ENCODE data around the gene RANBP3. TPM values are rescaled to one million over a fixed set of nuclear protein-coding genes. Genes with fewer than 3 reads are reported as not detected.
"Not testable (repeated sequence)": the region's sequence is repeated elsewhere in the genome, so short reads cannot be mapped to it uniquely, and the experiment has no call there.

Gene RANBP3
- total and polyA plus RNA-seq, 4 donors: 33.6 to 67.7 (median 54.9) TPM

DNA sequence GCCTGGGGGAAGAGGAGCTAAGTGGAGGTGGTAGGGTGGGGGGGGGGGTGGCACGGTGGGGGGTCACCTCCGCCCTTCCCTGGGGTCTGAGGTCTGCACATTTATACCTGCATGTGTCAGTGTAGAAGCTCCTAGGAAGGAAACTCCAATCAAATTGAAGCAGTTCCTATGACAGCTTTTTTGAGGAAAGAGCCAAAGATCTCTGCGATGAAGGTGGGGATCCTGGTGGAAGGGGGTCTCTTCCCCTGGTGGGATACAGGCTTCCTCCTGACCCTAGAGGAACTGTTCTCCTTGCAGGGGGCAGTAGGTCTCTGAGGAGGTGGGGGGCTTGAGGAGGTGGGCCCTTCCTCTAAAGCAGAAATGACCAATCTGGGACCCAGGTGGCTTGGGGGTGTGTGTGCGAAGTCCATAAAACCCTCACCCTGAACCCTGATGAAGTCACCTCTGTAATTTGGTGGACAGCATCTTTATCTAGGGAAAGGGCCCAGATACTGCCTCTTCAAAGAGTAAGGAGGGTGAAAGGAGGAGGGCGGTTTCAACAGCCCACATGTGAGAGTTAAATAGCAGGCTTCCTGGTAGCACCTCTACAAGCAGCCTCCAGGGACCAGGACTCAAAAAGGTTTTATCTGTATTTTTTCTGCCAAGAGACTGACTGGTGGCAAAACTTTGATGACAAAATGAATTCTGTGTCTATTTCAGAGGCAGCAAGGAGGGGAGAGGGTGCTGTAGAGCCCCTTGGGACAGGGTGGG is 12.9 kb downstream of the RANBP3 start:
- ATAC-seq (ENCODE audit: insufficient read depth, low FRiP score) (no peak), DNase-seq (no peak)
- no peak overlapping the region for H3K4me3 ChIP-seq
- H3K27me3 ChIP-seq (ENCODE audit: control insufficient read depth in 3 of 3, insufficient read depth in 3 of 3, low read length in 2 of 3): no peaks in the 10 kb centered on the region
- H3K9ac ChIP-seq (ENCODE audit: insufficient read depth in 1 of 2, low read length in 2 of 2): no peak overlapping the region
- no peaks in the 10 kb centered on the region for H3K36me3 ChIP-seq (ENCODE audit: control insufficient read depth in 4 of 4, insufficient read depth in 4 of 4, low read length in 4 of 4)
- H3K27ac ChIP-seq (ENCODE audit: low read depth in 1 of 2, low read length in 1 of 2): peak overlapping the region; percentile 4 to 45
- peaks cover 44 to 64% (median 54%) of the 10 kb centered on the region in 5 donors for H3K4me1 ChIP-seq (ENCODE audit: control insufficient read depth in 5 of 5, insufficient read depth in 5 of 5, low read length in 5 of 5)
- 85 to 88% methylated on average over 4 to 5 of the region's 5 CpGs for WGBS, 2 donors
- no peaks in the 10 kb centered on the region for H3K9me3 ChIP-seq (ENCODE audit: control insufficient read depth in 4 of 4, insufficient read depth in 3 of 4, low read length in 3 of 4)
- TF ChIP-seq, protein P1, sequence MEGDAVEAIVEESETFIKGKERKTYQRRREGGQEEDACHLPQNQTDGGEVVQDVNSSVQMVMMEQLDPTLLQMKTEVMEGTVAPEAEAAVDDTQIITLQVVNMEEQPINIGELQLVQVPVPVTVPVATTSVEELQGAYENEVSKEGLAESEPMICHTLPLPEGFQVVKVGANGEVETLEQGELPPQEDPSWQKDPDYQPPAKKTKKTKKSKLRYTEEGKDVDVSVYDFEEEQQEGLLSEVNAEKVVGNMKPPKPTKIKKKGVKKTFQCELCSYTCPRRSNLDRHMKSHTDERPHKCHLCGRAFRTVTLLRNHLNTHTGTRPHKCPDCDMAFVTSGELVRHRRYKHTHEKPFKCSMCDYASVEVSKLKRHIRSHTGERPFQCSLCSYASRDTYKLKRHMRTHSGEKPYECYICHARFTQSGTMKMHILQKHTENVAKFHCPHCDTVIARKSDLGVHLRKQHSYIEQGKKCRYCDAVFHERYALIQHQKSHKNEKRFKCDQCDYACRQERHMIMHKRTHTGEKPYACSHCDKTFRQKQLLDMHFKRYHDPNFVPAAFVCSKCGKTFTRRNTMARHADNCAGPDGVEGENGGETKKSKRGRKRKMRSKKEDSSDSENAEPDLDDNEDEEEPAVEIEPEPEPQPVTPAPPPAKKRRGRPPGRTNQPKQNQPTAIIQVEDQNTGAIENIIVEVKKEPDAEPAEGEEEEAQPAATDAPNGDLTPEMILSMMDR (IDR thresholded peaks at IDR 0.05; ENCODE audit: control extremely low read depth, extremely low read depth): no peak

DNA sequence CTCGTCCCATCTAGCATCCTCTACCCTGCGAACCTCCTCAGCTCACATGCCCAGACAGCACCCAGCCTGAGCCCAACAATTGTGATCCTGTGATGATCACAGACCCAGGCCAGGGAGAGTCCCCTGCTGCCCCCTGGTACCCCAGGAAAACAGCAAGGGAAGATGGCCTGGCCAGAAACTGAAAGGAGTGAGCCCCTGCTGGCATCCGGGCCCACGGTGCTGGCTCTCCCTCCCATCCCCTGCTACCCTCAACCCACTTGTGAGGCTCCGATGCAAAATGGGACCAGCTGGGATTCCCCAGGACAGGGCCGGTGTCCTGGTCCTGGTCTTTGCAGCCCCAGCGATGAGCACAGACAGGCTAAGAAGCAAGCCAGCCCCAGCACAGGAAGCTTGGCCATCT is 14.1 kb downstream of the RANBP3 start:
- TF ChIP-seq, protein P1 (IDR thresholded peaks at IDR 0.05; ENCODE audit: control extremely low read depth, extremely low read depth): no peak
- Histone ChIP-seq H3K9me3 (ENCODE audit: control insufficient read depth in 4 of 4, insufficient read depth in 3 of 4, low read length in 3 of 4) (no peaks in the 10 kb centered on the region), H3K9ac (ENCODE audit: insufficient read depth in 1 of 2, low read length in 2 of 2) (no peak overlapping the region), H3K4me1 (ENCODE audit: control insufficient read depth in 5 of 5, insufficient read depth in 5 of 5, low read length in 5 of 5) (peaks cover 41 to 74% (median 64%) of the 10 kb centered on the region in 5 donors), H3K36me3 (ENCODE audit: control insufficient read depth in 4 of 4, insufficient read depth in 4 of 4, low read length in 4 of 4) (no peaks in the 10 kb centered on the region), H3K27me3 (ENCODE audit: control insufficient read depth in 3 of 3, insufficient read depth in 3 of 3, low read length in 2 of 3) (no peaks in the 10 kb centered on the region), H3K27ac (ENCODE audit: low read depth in 1 of 2, low read length in 1 of 2) (peak overlapping the region; percentile 17 to 42), H3K4me3 (no peak overlapping the region)
- no peak for DNase-seq
- ATAC-seq (ENCODE audit: insufficient read depth, low FRiP score): no peak
- 87 to 95% methylated on average over 7 of the region's 7 CpGs for WGBS, 2 donors

DNA sequence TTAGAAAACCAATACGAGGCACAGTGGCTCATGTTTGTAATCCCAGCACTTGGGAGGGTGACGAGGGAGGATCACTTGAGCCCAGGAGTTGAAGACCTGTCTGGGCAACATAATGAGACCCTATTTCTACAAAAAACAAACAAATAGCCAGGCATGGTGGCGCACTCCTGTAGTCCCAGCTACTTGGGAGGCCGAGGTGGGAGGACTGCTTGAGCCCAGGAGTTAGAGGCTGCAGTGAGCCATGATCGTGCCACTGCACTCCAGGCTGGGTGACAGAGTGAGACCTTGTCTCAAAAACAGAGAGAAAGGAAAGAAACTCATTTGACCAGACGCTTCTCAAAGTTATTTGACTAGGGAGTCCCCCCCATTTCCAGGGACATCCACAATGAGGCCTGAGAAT is 14.7 kb downstream of the RANBP3 start:
- 89 to 92% methylated on average over 6 of the region's 6 CpGs for WGBS, 2 donors
- peak overlapping the region in 1 of 2 donors; percentile 23 for H3K27ac ChIP-seq (ENCODE audit: low read depth in 1 of 2, low read length in 1 of 2)
- peaks cover 36 to 73% (median 63%) of the 10 kb centered on the region in 5 donors for H3K4me1 ChIP-seq (ENCODE audit: control insufficient read depth in 5 of 5, insufficient read depth in 5 of 5, low read length in 5 of 5)

DNA sequence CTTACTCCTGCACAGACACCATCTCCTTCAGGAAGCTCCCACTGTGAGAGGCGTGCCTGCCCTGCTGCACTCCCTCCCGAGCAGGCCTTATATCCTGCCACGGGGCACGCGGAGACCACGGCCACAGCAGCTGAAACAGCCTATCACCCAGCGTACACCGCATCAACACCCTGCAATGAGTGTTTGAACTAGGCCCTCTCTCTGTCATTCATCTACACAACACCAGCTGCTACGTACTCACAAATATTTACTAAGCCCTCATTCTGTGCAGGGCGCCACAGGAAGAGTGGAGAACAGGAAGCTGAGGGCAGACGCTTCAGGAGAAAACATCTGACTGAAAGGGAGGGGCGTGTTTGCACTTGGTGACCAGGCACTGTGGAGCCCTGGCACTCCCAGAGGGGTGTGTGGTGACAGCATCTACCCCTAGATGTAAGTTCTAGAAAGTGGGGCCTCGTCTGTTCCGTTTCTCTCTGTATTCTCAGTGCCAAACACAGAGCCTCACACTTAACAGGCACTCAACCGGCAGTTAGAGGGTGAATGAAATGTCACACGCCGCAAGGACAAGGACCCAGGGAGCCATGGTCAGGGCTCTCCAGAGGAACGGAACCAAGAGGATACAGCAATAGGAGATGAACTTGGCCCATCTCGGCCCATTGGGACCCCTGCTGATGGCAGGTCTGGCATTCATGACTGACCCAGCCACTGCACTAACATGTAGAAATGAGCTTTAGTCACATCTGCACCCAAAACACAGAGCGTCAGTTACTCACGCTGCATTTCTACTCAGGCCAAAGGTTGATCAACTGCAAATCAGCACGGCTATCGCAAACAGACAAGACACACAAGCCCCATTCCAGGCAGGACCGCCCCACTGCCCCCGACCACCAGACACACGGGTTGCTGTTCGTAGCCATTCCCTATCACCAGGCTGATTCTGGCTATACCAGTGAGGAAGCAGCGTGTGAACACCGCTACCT is 15.7 kb downstream of the RANBP3 start:
- WGBS, 2 donors: 31 to 33% methylated on average over 29 of the region's 29 CpGs
- TF ChIP-seq, protein P1 (IDR thresholded peaks at IDR 0.05; ENCODE audit: control extremely low read depth, extremely low read depth): no peak
- ATAC-seq (ENCODE audit: insufficient read depth, low FRiP score): peak; percentile 80
- DNase-seq: peak; percentile 73 to 89 (median 85)
- Histone ChIP-seq H3K4me3 (no peak overlapping the region), H3K27me3 (ENCODE audit: control insufficient read depth in 3 of 3, insufficient read depth in 3 of 3, low read length in 2 of 3) (no peaks in the 10 kb centered on the region), H3K9me3 (ENCODE audit: control insufficient read depth in 4 of 4, insufficient read depth in 3 of 4, low read length in 3 of 4) (no peaks in the 10 kb centered on the region), H3K36me3 (ENCODE audit: control insufficient read depth in 4 of 4, insufficient read depth in 4 of 4, low read length in 4 of 4) (peaks cover 0 to 5% (median 0%) of the 10 kb centered on the region in 4 donors), H3K27ac (ENCODE audit: low read depth in 1 of 2, low read length in 1 of 2) (peak overlapping the region; percentile 21 to 94), H3K4me1 (ENCODE audit: control insufficient read depth in 5 of 5, insufficient read depth in 5 of 5, low read length in 5 of 5) (peaks cover 34 to 68% (median 57%) of the 10 kb centered on the region in 5 donors), H3K9ac (ENCODE audit: insufficient read depth in 1 of 2, low read length in 2 of 2) (peak overlapping the region; percentile 48 to 66)

More for the DNA sequence above, 14.7 kb downstream of the RANBP3 start:
- not testable (repeated sequence) for ATAC-seq (ENCODE audit: insufficient read depth, low FRiP score); H3K4me3 ChIP-seq; H3K9ac ChIP-seq (ENCODE audit: insufficient read depth in 1 of 2, low read length in 2 of 2); H3K36me3 ChIP-seq (ENCODE audit: control insufficient read depth in 4 of 4, insufficient read depth in 4 of 4, low read length in 4 of 4); H3K9me3 ChIP-seq (ENCODE audit: control insufficient read depth in 4 of 4, insufficient read depth in 3 of 4, low read length in 3 of 4); DNase-seq; H3K27me3 ChIP-seq (ENCODE audit: control insufficient read depth in 3 of 3, insufficient read depth in 3 of 3, low read length in 2 of 3)

DNA sequence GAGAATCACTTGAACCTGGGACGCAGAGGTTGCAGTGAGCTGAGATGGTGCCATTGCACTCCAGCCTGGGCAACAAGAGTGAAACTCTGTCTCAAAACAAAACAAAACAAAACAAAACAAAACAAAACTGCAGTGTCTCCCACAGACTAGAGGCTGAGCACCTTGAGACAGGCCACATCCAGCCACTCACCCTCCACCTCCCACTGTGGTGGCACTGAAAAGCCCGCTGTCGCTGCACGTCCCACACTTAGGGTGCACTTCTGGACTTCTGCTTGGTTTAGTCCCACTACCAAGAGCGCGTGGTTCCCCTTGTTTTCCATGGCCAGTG is 16.3 kb downstream of the RANBP3 start:
- not testable (repeated sequence) for H3K4me3 ChIP-seq
- Histone ChIP-seq H3K27ac (ENCODE audit: low read depth in 1 of 2, low read length in 1 of 2) (peak overlapping the region; percentile 21 to 94), H3K4me1 (ENCODE audit: control insufficient read depth in 5 of 5, insufficient read depth in 5 of 5, low read length in 5 of 5) (peaks cover 27 to 63% (median 57%) of the 10 kb centered on the region in 5 donors)

More for the DNA sequence above, 16.3 kb downstream of the RANBP3 start:
- not testable (repeated sequence) for DNase-seq; H3K36me3 ChIP-seq (ENCODE audit: control insufficient read depth in 4 of 4, insufficient read depth in 4 of 4, low read length in 4 of 4); H3K9me3 ChIP-seq (ENCODE audit: control insufficient read depth in 4 of 4, insufficient read depth in 3 of 4, low read length in 3 of 4); ATAC-seq (ENCODE audit: insufficient read depth, low FRiP score); H3K27me3 ChIP-seq (ENCODE audit: control insufficient read depth in 3 of 3, insufficient read depth in 3 of 3, low read length in 2 of 3)
- peak overlapping the region in 1 of 2 donors; percentile 56 for H3K9ac ChIP-seq (ENCODE audit: insufficient read depth in 1 of 2, low read length in 2 of 2)
- 33 to 44% methylated on average over 6 of the region's 6 CpGs for WGBS, 2 donors

All from lung (tissue), 12 donors.